Renal cortex interstitium (tissue), 11 donors: ENCODE data around the gene DCAKD. TPM values are rescaled to one million over a fixed set of nuclear protein-coding genes. Genes with fewer than 3 reads are reported as not detected.
"Not testable (repeated sequence)": the region's sequence is repeated elsewhere in the genome, so short reads cannot be mapped to it uniquely, and the experiment has no call there.

Source experiments
- DNase-seq, 11 donors: peaks; one replicate each; pipeline ENCODE4 v3.0.0-alpha.2; 2013; ENCODE audit warnings: low read depth in 9 of 11, low spot score in 4 of 11; ENCODE audit errors: extremely low read depth in 1 of 11
- polyA plus RNA-seq, 3 donors: library from polyadenylated mRNA; unstranded; fragments of 120-200 nt; gene quantifications; one replicate each; pipeline ENCODE4 v1.2.1, GENCODE V29; 2013; ENCODE audit not compliant: insufficient read length in 3 of 3

The DCAKD gene
- polyA plus RNA-seq, 3 donors, result 47.9 to 56.6 (median 54.1) TPM

DNA sequence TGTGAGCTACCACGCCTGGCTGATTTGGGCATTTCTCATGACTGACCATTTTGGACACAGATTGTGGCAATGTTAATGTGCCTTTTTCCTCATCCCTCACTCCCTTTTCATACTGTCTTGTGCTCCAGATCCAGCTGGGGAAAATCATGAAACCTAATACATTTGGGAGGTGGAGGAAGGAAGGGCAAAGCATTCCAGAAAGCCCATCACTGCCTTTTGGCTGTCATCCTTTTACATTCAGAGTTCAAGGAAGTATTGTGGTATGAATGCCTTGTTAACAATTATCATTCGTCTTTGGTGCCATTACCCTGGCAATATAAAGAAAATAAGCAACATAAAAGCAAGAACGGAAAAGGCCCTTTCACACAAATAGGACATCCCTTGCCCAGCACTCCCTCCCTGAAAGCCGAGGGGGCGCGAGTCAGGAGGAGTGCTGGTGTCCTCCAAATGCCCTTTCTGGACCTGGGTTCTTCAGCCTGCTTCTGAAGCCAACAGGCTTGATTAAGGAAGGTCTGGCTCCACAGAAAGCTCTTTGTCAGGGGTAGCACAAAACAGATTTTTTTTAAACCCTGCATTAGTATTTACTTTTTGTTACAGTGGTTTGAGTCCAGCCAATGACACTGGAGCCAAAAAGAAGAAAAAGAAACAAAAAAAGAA, 29.7 kb upstream of the DCAKD start:
- peak in 5 of 11 donors; percentile 9 to 53 (median 36) for DNase-seq

- no peak for DNase-seq
Measured at GRCh38 chr17:45077643-45078042, 26.2 kb upstream of the DCAKD start.

- DNase-seq, result no peak
Measured at GRCh38 chr17:45073414-45074070, 22.1 kb upstream of the DCAKD start.

GRCh38 chr17:45070809-45071208, 19.4 kb upstream of the DCAKD start:
- no peak for DNase-seq

DNA sequence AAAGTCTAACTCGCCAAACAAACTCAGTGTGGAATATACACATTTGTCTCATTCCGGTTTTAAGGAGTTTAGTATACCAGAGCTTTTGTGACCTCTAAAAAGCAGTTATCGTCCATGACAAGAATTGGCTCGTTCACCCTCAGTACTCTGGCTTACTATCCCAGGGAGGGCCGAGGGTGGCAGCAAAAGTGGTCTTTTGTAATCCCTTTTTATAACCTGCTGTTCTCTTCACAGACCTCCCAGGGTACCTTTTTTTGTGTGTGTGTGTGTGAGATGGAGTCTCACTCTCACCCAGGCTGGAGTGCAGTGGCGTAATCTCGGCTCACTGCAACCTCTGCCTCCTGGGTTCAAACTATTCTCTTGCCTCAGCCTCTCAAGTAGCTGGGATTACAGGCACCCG, 18.6 kb upstream of the DCAKD start:
- DNase-seq, result no peak

DNA sequence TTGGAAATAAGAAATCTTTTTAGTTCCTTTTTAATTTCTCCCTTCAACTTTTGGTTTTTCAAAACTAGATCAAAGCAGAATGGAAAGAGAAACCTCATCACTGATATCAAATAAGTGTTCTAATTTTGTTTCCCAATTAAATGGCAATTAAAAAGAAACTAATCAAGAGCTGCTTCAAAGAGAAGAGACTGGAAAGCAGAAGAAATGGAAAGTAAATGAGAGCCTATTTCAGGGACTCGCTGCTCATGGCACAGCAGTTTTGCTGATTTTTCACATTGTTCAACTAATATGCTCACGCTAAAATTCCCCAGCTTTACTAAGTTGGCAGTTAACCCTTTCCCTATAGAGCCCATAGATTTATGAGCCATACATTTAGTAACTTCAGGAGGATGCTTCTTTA, 16.2 kb upstream of the DCAKD start:
- no peak for DNase-seq

DNA sequence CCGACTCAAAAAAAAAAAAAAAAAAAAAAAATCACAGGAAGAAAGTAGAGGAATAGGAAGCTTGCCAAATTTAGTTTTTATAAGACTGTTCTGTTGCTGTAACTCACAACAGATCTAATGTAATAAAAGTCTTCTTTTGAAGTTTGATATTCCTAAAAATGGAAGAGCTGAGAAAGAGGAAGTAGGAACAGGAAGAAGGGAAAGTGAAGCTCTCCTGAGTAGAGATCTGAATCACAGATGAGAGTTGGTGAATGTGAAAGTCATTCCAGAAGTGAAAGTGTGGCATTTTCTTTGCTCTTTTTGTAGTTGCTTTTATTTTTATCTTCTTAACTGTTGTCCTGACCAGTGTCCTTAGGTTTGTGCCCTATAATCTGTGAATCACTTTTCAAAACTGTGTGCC, 11.8 kb upstream of the DCAKD start:
- no peak for DNase-seq

- no peak for DNase-seq
Measured at GRCh38 chr17:45061606-45062205, 10.3 kb upstream of the DCAKD start.

- DNase-seq, result peak; percentile 97 to 100 (median 99)
Measured at GRCh38 chr17:45060797-45061605, 9.6 kb upstream of the DCAKD start, which contains the start of gene NMT1. Gene NMT1 (plus strand): TSS chr17:45061317. CDS start chr17:45061330, 13 bp downstream.

DNA sequence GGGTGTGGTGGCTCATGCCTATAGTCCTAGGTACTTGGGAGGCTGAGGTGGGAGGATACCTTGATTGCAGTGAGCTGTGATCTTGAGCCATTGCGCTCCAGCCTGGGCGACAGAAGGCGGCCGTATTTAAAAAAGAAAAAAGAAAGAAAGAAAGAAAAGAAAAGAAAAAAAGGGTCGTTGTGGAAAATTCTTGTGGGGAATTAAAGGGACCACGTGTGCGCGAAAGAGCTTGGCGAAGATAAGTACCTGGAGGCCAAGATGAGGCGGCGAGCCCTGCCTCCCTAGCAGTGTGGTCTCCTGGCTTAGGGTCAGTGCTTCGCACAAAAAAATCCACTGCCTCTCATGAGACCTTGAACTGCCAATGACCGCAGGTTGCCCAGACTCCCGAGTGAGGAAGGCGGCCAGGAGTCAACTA, 9.0 kb upstream of the DCAKD start:
- DNase-seq, result peak in 1 of 11 donors; percentile 14

GRCh38 chr17:45052052-45052772, 780 bp upstream of the DCAKD start:
- DNase-seq, result no peak

DNA sequence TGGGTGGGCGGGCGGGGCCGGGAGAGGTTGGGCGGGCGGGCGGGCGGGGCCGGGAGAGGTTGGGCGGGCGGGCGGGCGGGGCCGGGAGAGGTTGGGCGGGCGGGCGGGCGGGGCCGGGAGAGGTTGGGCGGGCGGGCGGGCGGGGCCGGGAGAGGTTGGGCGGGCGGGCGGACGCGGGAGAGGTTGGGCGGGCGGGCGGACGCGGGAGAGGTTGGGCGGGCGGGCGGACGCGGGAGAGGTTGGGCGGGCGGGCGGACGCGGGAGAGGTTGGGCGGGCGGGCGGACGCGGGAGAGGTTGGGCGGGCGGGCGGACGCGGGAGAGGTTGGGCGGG, 254 bp upstream of the DCAKD start:
- DNase-seq, result not testable (repeated sequence)

DNA sequence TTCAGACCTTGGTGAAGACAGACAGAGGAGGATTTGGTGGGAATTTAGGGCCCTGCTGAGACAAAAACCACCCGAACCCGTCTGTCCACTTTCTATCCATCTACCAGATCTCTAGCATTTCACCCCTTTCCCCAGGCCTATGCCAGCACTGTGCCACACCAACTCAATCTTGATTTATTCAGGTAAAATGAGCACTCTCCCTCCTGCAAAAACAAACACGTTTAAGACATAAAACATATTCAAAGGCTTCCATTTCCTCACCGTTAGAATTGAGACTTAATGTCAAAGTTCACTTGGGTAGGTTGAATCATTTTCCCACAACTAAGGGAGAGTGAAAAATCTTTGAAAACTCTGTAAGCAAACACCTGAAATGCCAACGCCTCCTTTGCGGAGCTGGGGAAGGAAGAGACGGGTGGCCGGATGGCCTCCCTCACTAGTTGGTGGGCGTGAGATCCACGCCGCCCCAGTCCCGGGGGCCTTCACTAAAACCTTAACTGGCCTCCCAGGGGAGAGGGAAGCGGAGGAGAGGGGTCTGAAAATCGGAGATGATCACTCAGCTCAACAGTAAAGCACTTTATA, 862 bp downstream of the DCAKD start:
- DNase-seq, result peak in 1 of 11 donors; percentile 22

DNA sequence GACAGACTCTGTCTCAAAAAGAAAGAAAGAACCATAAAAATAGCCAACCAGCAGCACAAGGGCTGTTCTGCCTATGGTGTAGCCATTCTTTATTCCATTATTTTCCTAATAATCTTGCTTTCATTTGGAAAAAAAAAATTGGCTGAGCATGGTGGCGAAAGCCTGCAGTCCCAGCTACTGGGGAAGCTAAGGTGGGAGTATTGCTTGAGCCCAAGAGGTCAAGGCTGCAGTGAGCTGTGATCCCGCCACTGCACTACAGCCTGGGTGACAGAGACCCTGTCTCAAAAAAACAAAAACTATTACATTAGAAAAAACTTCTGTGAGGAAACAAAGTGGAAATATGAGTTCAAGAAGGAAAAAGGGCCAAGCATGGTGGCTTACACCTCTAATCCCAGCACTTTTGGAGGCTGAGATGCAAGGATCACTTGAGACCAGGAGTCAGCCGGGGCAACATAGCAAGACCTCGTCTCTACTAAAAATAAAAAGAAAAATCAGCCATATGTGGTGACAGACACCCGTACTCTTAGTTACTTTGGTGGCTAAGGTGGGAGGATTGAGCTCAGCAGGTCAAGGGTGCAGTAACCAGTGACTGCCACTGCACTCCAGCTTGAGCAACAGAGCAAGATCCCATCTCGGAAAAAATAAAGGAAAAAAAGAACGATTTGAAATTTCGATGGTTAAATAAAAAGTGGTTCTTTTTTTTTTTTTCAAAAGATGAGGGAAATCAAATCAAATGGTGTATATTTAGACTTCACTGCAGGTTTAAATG, 2.5 kb downstream of the DCAKD start:
- no peak for DNase-seq

GRCh38 chr17:45046537-45047125, 4.8 kb downstream of the DCAKD start:
- no peak for DNase-seq

DNA sequence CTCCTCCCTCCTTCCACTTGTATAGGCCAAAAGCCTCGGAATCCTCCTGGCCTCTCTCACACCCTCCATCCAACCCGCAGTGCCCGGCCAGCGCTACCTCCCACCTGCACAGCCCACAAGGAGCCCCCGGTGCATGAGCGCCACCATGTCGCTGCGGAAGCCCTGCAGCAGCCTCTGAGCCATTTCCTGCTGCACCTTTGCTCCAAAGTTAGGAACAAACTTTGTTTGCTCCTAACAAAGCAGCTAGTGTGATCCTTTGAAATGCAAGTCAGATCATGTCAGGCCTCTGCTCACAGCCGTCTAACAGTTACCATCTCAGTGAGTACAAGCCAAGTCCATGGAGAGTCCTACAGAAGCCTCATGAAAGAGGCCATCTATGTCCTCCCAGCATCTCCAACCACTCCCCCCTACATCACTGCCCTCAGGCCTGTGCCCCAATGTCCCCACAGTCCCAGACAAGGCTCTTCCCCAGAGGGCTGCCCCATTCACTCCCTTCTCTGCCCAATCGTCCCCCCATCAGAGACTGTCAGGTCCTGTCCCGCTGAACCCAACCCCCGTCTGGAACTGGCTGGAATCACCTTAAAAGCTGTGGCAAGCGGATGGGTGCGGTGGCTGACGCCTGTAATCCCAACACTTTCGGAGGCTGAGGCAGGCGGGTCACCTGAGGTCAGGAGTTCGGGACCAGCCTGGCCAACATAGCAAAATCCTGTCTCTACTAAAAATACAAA, 7.5 kb downstream of the DCAKD start:
- no peak for DNase-seq
